DMS 273 treated with DMSO at 0.1 percent for 48 hours (cell line): ENCODE results near the gene KIF12.
"Not testable (repeated sequence)": the region's sequence is repeated elsewhere in the genome, so short reads cannot be mapped to it uniquely, and the experiment has no call there.

Experiments
- DNase-seq: peaks from one replicate; lab custom pipeline; 2025; lab: John Stamatoyannopoulos, UW

Gene KIF12

DNA sequence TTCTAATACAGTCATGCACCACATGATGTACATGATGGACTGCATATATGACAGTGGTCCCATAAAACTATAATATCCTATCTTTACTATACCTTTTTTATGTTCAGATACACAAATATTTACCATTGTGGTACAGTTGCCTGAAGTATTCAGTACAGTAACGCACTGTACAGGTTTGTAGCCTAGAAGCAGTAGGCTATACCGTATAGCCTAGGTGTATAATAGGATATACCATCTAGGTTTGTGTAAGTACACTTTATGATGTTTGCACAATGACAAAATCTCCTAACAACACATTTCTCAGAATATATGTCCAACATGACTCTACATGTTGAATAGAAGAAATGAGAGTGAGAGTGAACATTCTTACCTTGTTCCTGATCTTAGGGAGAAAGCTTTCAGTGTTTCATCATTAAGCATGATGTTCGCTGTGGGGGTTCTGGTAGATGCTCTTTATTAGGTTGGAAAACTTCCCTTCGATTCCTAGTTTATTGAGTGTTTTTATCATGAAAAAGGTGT, 52.8 kb downstream of the KIF12 start:
- no peak for DNase-seq

DNA sequence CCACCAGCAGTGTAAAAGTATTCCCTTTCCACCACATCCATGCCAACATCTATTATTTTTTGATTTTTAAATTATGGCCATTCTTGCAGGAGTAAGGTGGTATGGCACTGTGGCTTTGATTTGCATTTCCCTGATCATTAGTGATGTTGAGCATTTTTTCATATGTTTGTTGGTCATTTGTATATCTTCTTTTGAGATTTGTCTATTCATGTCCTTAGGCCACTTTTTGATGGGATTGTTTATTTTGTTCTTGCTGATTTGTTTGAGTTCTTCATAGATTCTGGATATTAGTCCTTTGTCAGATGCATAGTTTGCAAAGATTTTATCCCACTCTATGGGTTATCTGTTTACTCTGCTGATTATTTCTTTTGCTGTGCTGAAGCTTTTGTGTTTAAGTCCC, 55.4 kb downstream of the KIF12 start:
- not testable (repeated sequence) for DNase-seq
